K562 (cell line): ENCODE results near the gene DLGAP1. TPM values are rescaled to one million over a fixed set of nuclear protein-coding genes. Genes with fewer than 3 reads are reported as not detected.

ENCODE experiments used
- ATAC-seq: fragments of 200-7000 bp; cut with Tn5 transposase; 3 replicates; pipeline ENCODE4 v1.9.1; 2020; ENCODE audit warnings: moderate library complexity
- BruUV-seq: library from RNA; stranded (reverse); fragments of 400-500 nt; replicated peaks from 2 replicates; lab custom pipeline; 2021; lab: Mats Ljungman, UMichigan
- CTCF ChIA-PET: fragments of 300-600 bp; formaldehyde crosslinking; extraction: SDS; loops from one replicate; lab custom pipeline; 2021; ENCODE audit warnings: low intra/inter-chr PET ratio; lab: Yijun Ruan, JAX
- POLR2A ChIA-PET: fragments of 300-600, 350-650 bp; sonication (Branson Sonifier 250); formaldehyde crosslinking; extraction: SDS; loops from one replicate; lab custom pipeline; 2021; ENCODE audit warnings: antibody characterized with exemption, inconsistent platforms; lab: Yijun Ruan, JAX
- DNase-seq, 4 experiments: peaks; one replicate each; pipeline versions ENCODE4 v3.0.0 to v3.0.0-alpha.2; 2011 to 2018; ENCODE audit warnings: low spot score in 3 of 4, mixed read lengths in 3 of 4; ENCODE audit errors: extremely low read depth in 1 of 4
- FAIRE-seq: peaks from 2 replicates; lab custom pipeline; 2011; peaks lifted over from hg19 to GRCh38; lab: Jason Lieb, UNC
- H2AFZ ChIP-seq: 2 replicates; pipeline ENCODE4 v1.6.0; 2011; ENCODE audit warnings: low read depth, low read length, control low read depth, inconsistent platforms
- H3K27ac ChIP-seq: fragments of 200-600 bp; 3 replicates; pipeline ENCODE4 v1.8.0; 2011; ENCODE audit warnings: low read depth, mild to moderate bottlenecking, control low read depth, inconsistent platforms, low read length, moderate library complexity, mixed read lengths; ENCODE audit errors: extremely low read depth
- H3K27me3 ChIP-seq, 2 experiments: fragments of 300-600 bp in 1 of 2; 2 replicates in 1 of 2; 3 replicates in 1 of 2; pipeline versions ENCODE4 v1.6.0 to v1.8.0; 2011; ENCODE audit warnings: inconsistent platforms in 2 of 2, low read length in 2 of 2, mild to moderate bottlenecking in 1 of 2, mixed read lengths in 1 of 2, moderate library complexity in 1 of 2; ENCODE audit not compliant: control insufficient read depth in 2 of 2, insufficient read depth in 2 of 2
- H3K36me3 ChIP-seq: fragments of 300-600 bp; 3 replicates; pipeline ENCODE4 v1.8.0; 2011; ENCODE audit warnings: mild to moderate bottlenecking, low read length, inconsistent platforms; ENCODE audit not compliant: control insufficient read depth, insufficient read depth
- H3K4me1 ChIP-seq, 2 experiments: fragments of 200-600 bp in 1 of 2; replicated peaks in 1 of 2; 2 replicates in 1 of 2; 3 replicates in 1 of 2; pipeline versions ENCODE4 v1.5.1 to v1.8.0; 2011; ENCODE audit warnings: inconsistent platforms in 2 of 2, low read length in 2 of 2, mild to moderate bottlenecking in 1 of 2, mixed read lengths in 1 of 2, moderate library complexity in 1 of 2; ENCODE audit not compliant: control insufficient read depth in 2 of 2, insufficient read depth in 2 of 2
- H3K4me2 ChIP-seq: 2 replicates; pipeline ENCODE4 v1.6.1; 2011; ENCODE audit warnings: low read length, control low read depth, inconsistent platforms, mixed read lengths; ENCODE audit not compliant: insufficient read depth
- H3K4me3 ChIP-seq: fragments of 200-600 bp; sonication (generic), shearing (Covaris generic); 2 replicates; pipeline ENCODE4 v1.5.1; 2016; ENCODE audit warnings: control low read depth, inconsistent platforms
- H3K79me2 ChIP-seq: fragments of 200-600 bp; 3 replicates; pipeline ENCODE4 v1.8.0; 2011; ENCODE audit warnings: low read length, inconsistent platforms; ENCODE audit not compliant: control insufficient read depth, insufficient read depth
- H3K9ac ChIP-seq, 2 experiments: 2 replicates each; pipeline versions ENCODE4 v1.6.0 to v1.6.1; 2011; ENCODE audit warnings: low read depth in 2 of 2, low read length in 2 of 2, control low read depth in 1 of 2, inconsistent platforms in 1 of 2, mild to moderate bottlenecking in 1 of 2, mixed read lengths in 1 of 2; ENCODE audit not compliant: insufficient read depth in 1 of 2
- H3K9me1 ChIP-seq: one replicate; pipeline ENCODE4 v1.6.0; 2011; ENCODE audit warnings: inconsistent platforms, mild to moderate bottlenecking, low read length, moderate library complexity; ENCODE audit not compliant: control insufficient read depth, insufficient read depth
- H3K9me3 ChIP-seq: replicated peaks from 2 replicates; pipeline ENCODE4 v1.5.1; 2011; ENCODE audit warnings: low read depth, low read length, inconsistent platforms; ENCODE audit not compliant: control insufficient read depth, insufficient read depth
- H4K20me1 ChIP-seq: replicated peaks from 2 replicates; pipeline ENCODE4 v1.6.1; 2011; ENCODE audit warnings: low read length, inconsistent platforms, mixed read lengths; ENCODE audit not compliant: control insufficient read depth, insufficient read depth
- AFF4 ChIP-seq: sonication (generic); formaldehyde crosslinking; IDR thresholded peaks from 2 replicates; pipeline ENCODE4 v1.8.0; 2023; ENCODE audit warnings: mild to moderate bottlenecking, missing genetic modification reagents
- CHAMP1 ChIP-seq: fragments of 450-650 bp; IDR thresholded peaks from 2 replicates; pipeline ENCODE4 v1.6.1; 2016; ENCODE audit warnings: mild to moderate bottlenecking
- ESRRB ChIP-seq: fragments of 250-450 bp; sonication (Bioruptor Pico); IDR thresholded peaks from 2 replicates; pipeline ENCODE4 v1.5.0; 2020; ENCODE audit warnings: mild to moderate bottlenecking, moderate library complexity, borderline replicate concordance
- HCFC1 ChIP-seq: IDR thresholded peaks from 2 replicates; pipeline ENCODE4 v1.6.1; 2012; ENCODE audit warnings: low read depth, low read length, improper control_type of control experiment
- KLF1 ChIP-seq: fragments of 450-650 bp; IDR thresholded peaks from 2 replicates; pipeline ENCODE4 v1.6.1; 2016; ENCODE audit warnings: missing genetic modification characterization, missing compliant biosample characterization
- MXD1 ChIP-seq: fragments of 250-450 bp; sonication (Bioruptor Pico); IDR thresholded peaks from 2 replicates; pipeline ENCODE4 v1.8.0; 2021; ENCODE audit warnings: borderline replicate concordance, mild to moderate bottlenecking, moderate library complexity; ENCODE audit not compliant: poor library complexity, severe bottlenecking
- NCOA4 ChIP-seq: fragments of 450-650 bp; IDR thresholded peaks from 2 replicates; pipeline ENCODE4 v1.6.1; 2018; ENCODE audit warnings: mild to moderate bottlenecking; ENCODE audit not compliant: partially characterized antibody
- PHB ChIP-seq: fragments of 250-450 bp; sonication (Bioruptor Pico); IDR thresholded peaks from 2 replicates; pipeline ENCODE4 v1.5.0; 2021
- PHF8 ChIP-seq: fragments of 200-600 bp; sonication (generic); IDR thresholded peaks from 2 replicates; pipeline ENCODE4 v1.6.1; 2012; ENCODE audit warnings: mixed run types, mild to moderate bottlenecking, inconsistent platforms, low read length, moderate library complexity, borderline replicate concordance
- RBM14 ChIP-seq: fragments of 200-400 bp; formaldehyde crosslinking; IDR thresholded peaks from 2 replicates; pipeline ENCODE4 v1.6.1; 2018; ENCODE audit warnings: low read depth, mild to moderate bottlenecking, low read length, moderate library complexity, borderline replicate concordance; ENCODE audit not compliant: insufficient read depth
- RBM15 ChIP-seq: fragments of 200-400 bp; formaldehyde crosslinking; IDR thresholded peaks from 2 replicates; pipeline ENCODE4 v1.6.1; 2018; ENCODE audit warnings: mild to moderate bottlenecking, low read length, moderate library complexity; ENCODE audit not compliant: insufficient read depth
- SMC3 ChIP-seq: conservative IDR thresholded peaks from 2 replicates; pipeline ENCODE4 v1.6.1; 2011; ENCODE audit warnings: low read depth, low read length, improper control_type of control experiment; ENCODE audit not compliant: insufficient read depth
- WHSC1 ChIP-seq: IDR thresholded peaks from one replicate; pipeline ENCODE4 v1.6.1; 2012; ENCODE audit warnings: low read length, control low read depth, inconsistent platforms
- ZNF436 ChIP-seq: fragments of 250-450, 450-650 bp; sonication (Bioruptor Pico); formaldehyde crosslinking; IDR thresholded peaks from 2 replicates; pipeline ENCODE4 v1.7.0; 2020; ENCODE audit warnings: mild to moderate bottlenecking
- ZNF586 ChIP-seq: fragments of 450-650 bp; formaldehyde crosslinking; conservative IDR thresholded peaks from 2 replicates; pipeline ENCODE4 v1.4.0; 2020; ENCODE audit warnings: mild to moderate bottlenecking, moderate library complexity
- ZNF830 ChIP-seq: fragments of 250-450 bp; sonication (Bioruptor Pico); IDR thresholded peaks from 2 replicates; pipeline ENCODE4 v1.5.0; 2021; ENCODE audit warnings: mild to moderate bottlenecking
- whole genome bisulfite sequencing: fragments of 100-300 bp; shearing (Covaris generic); methylation state at CpG from one replicate; pipeline ENCODE4 v1.1.6; 2016; ENCODE audit warnings: low coverage, mixed read lengths; ENCODE audit not compliant: insufficient coverage; ENCODE audit errors: missing lambda C conversion rate; 5-methylcytosine and 5-hydroxymethylcytosine counted together
- in situ Hi-C: fragments of 300-500 bp; cut with MboI; formaldehyde crosslinking; loops from 4 replicates; pipeline ENCODE4 v1.15.0; 2018; ENCODE audit warnings: inconsistent platforms, mixed read lengths
- intact Hi-C: fragments of 100-400 bp; cut with micrococcal nuclease; formaldehyde crosslinking; loops from 2 replicates; pipeline ENCODE4 v1.14.2; 2022
- polyA plus RNA-seq, 8 experiments: library from polyadenylated mRNA; depleted of rRNA in 4 of 8; stranded (reverse) in 5 of 8; unstranded in 3 of 8; fragments of >200 nt; fragmentation: Nextera tagmentation in 2 of 8; fragmentation: Illumina TruSeq in 1 of 8; extraction: Ambion mirVana in 2 of 8; extraction: Trizol in 1 of 8; gene quantifications; 2 replicates each; pipeline versions ENCODE4 v1.2.1 to v1.2.3, GENCODE V29; 2011 to 2014; ENCODE audit warnings: inconsistent platforms in 1 of 8, missing spikeins in 1 of 8
- total RNA-seq, 7 experiments: library from RNA; depleted of rRNA in 6 of 7; stranded (reverse); fragments of >200 nt in 6 of 7; fragmentation: Illumina TruSeq in 2 of 7; extraction: Trizol in 2 of 7; gene quantifications; 2 replicates each; pipeline versions ENCODE4 v1.2.1 to v1.2.3, GENCODE V29; 2011 to 2021; ENCODE audit warnings: low replicate concordance in 1 of 7

Gene DLGAP1
- total and polyA plus RNA-seq, 9 of the 15 experiments (the other 6 are each of a cell fraction or from before 2014, with no cell fraction given), result 0.04 to 0.22 (median 0.08) TPM

GRCh38 chr18:4146797-4147196 is 308.3 kb downstream of the DLGAP1 start (continued):
- no peak for TF ChIP-seq PHF8
- TF ChIP-seq, all 486 proteins: peak for 0

GRCh38 chr18:4144201-4144600 is 310.9 kb downstream of the DLGAP1 start:
- H3K27ac ChIP-seq, result no peak overlapping the region
- no peaks in the 10 kb centered on the region for H3K36me3 ChIP-seq
- H3K27me3 ChIP-seq, result no peaks in the 10 kb centered on the region
- in situ Hi-C loops, result no loop called here
- no peak overlapping the region for H2AFZ ChIP-seq
- POLR2A ChIA-PET, result no interaction called here
- no peaks in the 10 kb centered on the region for H3K9me3 ChIP-seq
- ATAC-seq, result no peak
- no peak for TF ChIP-seq MXD1 (CRISPR knock-in tag)
- TF ChIP-seq WHSC1, result no peak
- no peak for TF ChIP-seq CHAMP1
- TF ChIP-seq ZNF436 (CRISPR knock-in tag), result no peak
- TF ChIP-seq NCOA4, result no peak
- no peak for TF ChIP-seq AFF4 (CRISPR knock-in tag)
- TF ChIP-seq RBM15, result no peak
- no peak for TF ChIP-seq HCFC1
- no peak for TF ChIP-seq PHB
- no peak for TF ChIP-seq ZNF830
- no peak for TF ChIP-seq KLF1 (tag)
- TF ChIP-seq SMC3, result no peak
- TF ChIP-seq ZNF586 (CRISPR knock-in tag), result no peak
- no peak for TF ChIP-seq ESRRB (CRISPR knock-in tag)
- TF ChIP-seq RBM14, result no peak
- no peaks in the 10 kb centered on the region for H3K79me2 ChIP-seq
- DNase-seq, result no peak
- H3K9me1 ChIP-seq, result no peaks in the 10 kb centered on the region
- intact Hi-C loops, result no loop called here
- no peak for FAIRE-seq
- CTCF ChIA-PET, result no interaction called here
- H3K4me1 ChIP-seq, result no peaks in the 10 kb centered on the region
- no peak overlapping the region for H3K4me2 ChIP-seq
- no peak overlapping the region for H3K4me3 ChIP-seq
- no peak overlapping the region for H3K9ac ChIP-seq
- H4K20me1 ChIP-seq, result no peaks in the 10 kb centered on the region
- no TSS peak for BruUV-seq
- 0% methylated on average over 1 of the region's 1 CpG for WGBS
